Measurements from ENCODE around the gene PDIK1L.

PDIK1L gene

GRCh38 chr1:26169669-26170471, 58.2 kb downstream of the PDIK1L start, which contains the start of gene ZNF593 (continued):
- TF ChIP-seq ZNF621 (tag by site-specific recombination; IDR thresholded peaks at IDR 0.05) = no peak
- TF ChIP-seq ZNF335 (tag by site-specific recombination; conservative IDR thresholded peaks at IDR 0.05) = peak; percentile 97
- peak; percentile 98 for TF ChIP-seq CTCF (tag by site-specific recombination; IDR thresholded peaks at IDR 0.05)
- TF ChIP-seq ZNF518A (tag by site-specific recombination; conservative IDR thresholded peaks at IDR 0.05; ENCODE audit: low read depth) = peak; percentile 43
- no peak for TF ChIP-seq ZNF266 (tag by site-specific recombination; IDR thresholded peaks at IDR 0.05; ENCODE audit: low read depth)
- no peak for TF ChIP-seq ZNF510 (tag by site-specific recombination; IDR thresholded peaks at IDR 0.05; ENCODE audit: insufficient replicate concordance)
- TF ChIP-seq KLF8 (tag by site-specific recombination; IDR thresholded peaks at IDR 0.05) = peak; percentile 94
- peak; percentile 87; the same call in 1 of the 2 replicates for TF ChIP-seq ZNF391 (tag by site-specific recombination; IDR thresholded peaks at IDR 0.05; ENCODE audit: borderline replicate concordance, low read depth)
- TF ChIP-seq ZNF529 (tag by site-specific recombination; IDR thresholded peaks at IDR 0.05; ENCODE audit: insufficient replicate concordance) = no peak
- peak; percentile 61; the same call in 1 of the 2 replicates for TF ChIP-seq ZNF148 (tag by site-specific recombination; IDR thresholded peaks at IDR 0.05; ENCODE audit: borderline replicate concordance)
- no peak for TF ChIP-seq ZNF311 (tag by site-specific recombination; IDR thresholded peaks at IDR 0.05; ENCODE audit: borderline replicate concordance)
- TF ChIP-seq ZNF629 (tag by site-specific recombination; IDR thresholded peaks at IDR 0.05) = peak; percentile 100
- TF ChIP-seq SP2 (tag by site-specific recombination; IDR thresholded peaks at IDR 0.05) = peak; percentile 70
- TF ChIP-seq ZNF626 (tag by site-specific recombination; IDR thresholded peaks at IDR 0.05) = no peak
- TF ChIP-seq ZNF433 (tag by site-specific recombination; IDR thresholded peaks at IDR 0.05; ENCODE audit: low read depth) = no peak
- peak; percentile 99 for TF ChIP-seq ZBTB7A (tag by site-specific recombination; IDR thresholded peaks at IDR 0.05; ENCODE audit: low read depth)
- TF ChIP-seq REPIN1 (tag by site-specific recombination; IDR thresholded peaks at IDR 0.05; ENCODE audit: low read depth) = no peak
- TF ChIP-seq ZNF19 (tag by site-specific recombination; IDR thresholded peaks at IDR 0.05; ENCODE audit: low read depth) = no peak
- TF ChIP-seq ZNF416 (tag by site-specific recombination; IDR thresholded peaks at IDR 0.05) = 0 out of 2 replicates have a peak, but pooled peaks have one; percentile 10
- TF ChIP-seq KLF17 (tag by site-specific recombination; IDR thresholded peaks at IDR 0.05) = peak; percentile 98
- TF ChIP-seq ZNF76 (tag by site-specific recombination; IDR thresholded peaks at IDR 0.05; ENCODE audit: borderline replicate concordance, low read depth) = peak; percentile 75
- TF ChIP-seq ZNF10 (tag by site-specific recombination; IDR thresholded peaks at IDR 0.05) = no peak
- TF ChIP-seq GLIS2 (tag by site-specific recombination; IDR thresholded peaks at IDR 0.05) = peak; percentile 98
- TF ChIP-seq ZNF843 (tag by site-specific recombination; IDR thresholded peaks at IDR 0.05) = peak; percentile 66
- peak; percentile 72; the same call in 1 of the 2 replicates for TF ChIP-seq KLF9 (tag by site-specific recombination; IDR thresholded peaks at IDR 0.05; ENCODE audit: low read depth)
- peak; percentile 55 for TF ChIP-seq KLF1 (tag by site-specific recombination; IDR thresholded peaks at IDR 0.05)
- TF ChIP-seq ZSCAN5A (tag by site-specific recombination; IDR thresholded peaks at IDR 0.05) = no peak

All from HEK293 (cell line).